KMS-11 (cell line): ENCODE results near the gene NAMPT.
A peak's percentile ranks its signal among the peaks of the same experiment; 100 is the strongest.

Experiments used
- H2AFZ ChIP-seq: fragments of 200-600 bp; sonication (generic); 2 replicates; pipeline ENCODE4 v1.6.1; 2016; ENCODE audit warnings: antibody characterized with exemption, mixed run types, low read depth
- H3K27ac ChIP-seq: fragments of 200-600 bp; sonication (generic); 2 replicates; pipeline ENCODE4 v1.6.1; 2016; ENCODE audit warnings: mild to moderate bottlenecking, mixed run types
- H3K27me3 ChIP-seq: fragments of 200-600 bp; sonication (generic); 2 replicates; pipeline ENCODE4 v1.6.1; 2017; ENCODE audit warnings: mild to moderate bottlenecking, low read depth, mixed run types, moderate library complexity; ENCODE audit not compliant: insufficient read depth
- H3K36me3 ChIP-seq: fragments of 200-600 bp; sonication (generic); 2 replicates; pipeline ENCODE4 v1.6.1; 2017; ENCODE audit warnings: mild to moderate bottlenecking, mixed run types; ENCODE audit not compliant: insufficient read depth
- H3K4me1 ChIP-seq: fragments of 200-600 bp; sonication (generic); 2 replicates; pipeline ENCODE4 v1.6.1; 2016; ENCODE audit warnings: mild to moderate bottlenecking, low read depth, mixed run types; ENCODE audit not compliant: poor library complexity, severe bottlenecking
- H3K4me2 ChIP-seq: fragments of 200-600 bp; sonication (generic); 2 replicates; pipeline ENCODE4 v1.7.0; 2016; ENCODE audit warnings: mild to moderate bottlenecking, mixed run types
- H3K4me3 ChIP-seq: fragments of 200-600 bp; sonication (generic); IDR thresholded peaks from 2 replicates; pipeline ENCODE4 v1.6.1; 2017; ENCODE audit warnings: low read depth, low read length, mixed read lengths; ENCODE audit not compliant: insufficient read depth
- H3K79me2 ChIP-seq: fragments of 200-600 bp; sonication (generic); 2 replicates; pipeline ENCODE4 v1.6.1; 2016; ENCODE audit warnings: low read depth, mixed run types; ENCODE audit not compliant: insufficient read depth
- H3K9ac ChIP-seq: fragments of 200-600 bp; sonication (generic); 2 replicates; pipeline ENCODE4 v1.6.1; 2016; ENCODE audit warnings: mild to moderate bottlenecking, mixed run types
- H4K20me1 ChIP-seq: fragments of 200-600 bp; sonication (generic); 2 replicates; pipeline ENCODE4 v1.6.1; 2016; ENCODE audit warnings: mild to moderate bottlenecking, mixed run types; ENCODE audit not compliant: insufficient read depth
- TF ChIP-seq, protein P1 (sequence below): fragments of 200-600 bp; sonication (generic); conservative IDR thresholded peaks from 2 replicates; pipeline ENCODE4 v1.6.1; 2017; ENCODE audit warnings: low read depth, mild to moderate bottlenecking, antibody characterized with exemption, low read length, moderate library complexity, mixed read lengths

Gene NAMPT

DNA sequence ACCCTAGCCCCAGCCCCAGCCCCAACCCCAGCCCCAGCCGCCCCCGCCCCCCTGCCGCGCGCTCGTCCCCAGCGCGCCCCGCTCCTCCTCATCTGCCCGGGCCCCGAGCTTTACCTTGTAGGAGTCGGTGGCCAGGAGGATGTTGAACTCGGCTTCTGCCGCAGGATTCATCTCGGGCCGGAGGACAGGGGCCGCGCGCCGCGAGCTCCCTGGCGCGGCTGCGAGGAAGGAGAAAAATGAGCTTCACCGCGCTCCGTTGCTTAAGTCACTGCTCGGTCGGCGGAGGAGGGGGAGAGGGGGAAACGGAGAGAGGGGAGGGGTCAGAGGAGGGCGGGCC lies at the start of gene NAMPT:
NAMPT (minus strand) TSS at position 270 of the 337 bp plus-strand sequence; CDS start at position 171, 99 bp downstream.
- peaks cover 44% of the 10 kb centered on the region for H3K79me2 ChIP-seq
- H3K4me2 ChIP-seq: peak within 1 kb of the TSS; percentile 92
- H3K36me3 ChIP-seq: no peaks in the 10 kb centered on the region
- H2AFZ ChIP-seq: peak within 1 kb of the TSS; percentile 81
- peak within 1 kb of the TSS; percentile 56 for H3K4me3 ChIP-seq
- H3K27me3 ChIP-seq: no peaks in the 10 kb centered on the region
- peak within 1 kb of the TSS; percentile 92 for H3K9ac ChIP-seq
- TF ChIP-seq, protein P1, sequence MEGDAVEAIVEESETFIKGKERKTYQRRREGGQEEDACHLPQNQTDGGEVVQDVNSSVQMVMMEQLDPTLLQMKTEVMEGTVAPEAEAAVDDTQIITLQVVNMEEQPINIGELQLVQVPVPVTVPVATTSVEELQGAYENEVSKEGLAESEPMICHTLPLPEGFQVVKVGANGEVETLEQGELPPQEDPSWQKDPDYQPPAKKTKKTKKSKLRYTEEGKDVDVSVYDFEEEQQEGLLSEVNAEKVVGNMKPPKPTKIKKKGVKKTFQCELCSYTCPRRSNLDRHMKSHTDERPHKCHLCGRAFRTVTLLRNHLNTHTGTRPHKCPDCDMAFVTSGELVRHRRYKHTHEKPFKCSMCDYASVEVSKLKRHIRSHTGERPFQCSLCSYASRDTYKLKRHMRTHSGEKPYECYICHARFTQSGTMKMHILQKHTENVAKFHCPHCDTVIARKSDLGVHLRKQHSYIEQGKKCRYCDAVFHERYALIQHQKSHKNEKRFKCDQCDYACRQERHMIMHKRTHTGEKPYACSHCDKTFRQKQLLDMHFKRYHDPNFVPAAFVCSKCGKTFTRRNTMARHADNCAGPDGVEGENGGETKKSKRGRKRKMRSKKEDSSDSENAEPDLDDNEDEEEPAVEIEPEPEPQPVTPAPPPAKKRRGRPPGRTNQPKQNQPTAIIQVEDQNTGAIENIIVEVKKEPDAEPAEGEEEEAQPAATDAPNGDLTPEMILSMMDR: no peak
- peak within 1 kb of the TSS; percentile 83 for H3K27ac ChIP-seq
- H3K4me1 ChIP-seq: peaks cover 41% of the 10 kb centered on the region
- H4K20me1 ChIP-seq: 0 out of 2 replicates have a peak, but pooled peaks cover 3% of the 10 kb centered on the region

DNA sequence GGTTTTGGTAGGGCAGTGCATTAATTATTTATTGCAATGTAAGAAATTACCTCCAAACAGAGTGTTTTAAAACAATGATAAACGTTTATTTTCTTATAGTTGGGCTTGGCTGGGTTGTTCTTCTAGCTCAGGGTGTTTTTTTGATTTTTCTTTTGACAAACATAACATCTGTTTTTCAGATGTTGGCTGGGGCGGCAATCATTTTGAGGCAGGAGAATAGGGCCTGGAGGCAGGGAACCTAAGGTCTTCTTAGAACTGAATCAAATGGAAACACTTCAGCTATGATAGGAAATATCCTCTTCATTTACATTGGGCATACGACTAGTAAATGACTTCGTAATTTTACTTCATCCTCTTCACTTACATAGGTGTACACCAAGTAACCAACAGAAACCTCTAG lies 47.4 kb upstream of the NAMPT start:
- no peak overlapping the region for H3K4me3 ChIP-seq
- no peak overlapping the region for H2AFZ ChIP-seq
- peaks cover 16% of the 10 kb centered on the region for H3K4me1 ChIP-seq
- H3K27ac ChIP-seq: no peak overlapping the region
- no peak overlapping the region for H3K4me2 ChIP-seq
- no peaks in the 10 kb centered on the region for H3K27me3 ChIP-seq
- H4K20me1 ChIP-seq: no peaks in the 10 kb centered on the region
- H3K9ac ChIP-seq: no peak overlapping the region
- no peaks in the 10 kb centered on the region for H3K36me3 ChIP-seq
- TF ChIP-seq, protein P1: no peak
- H3K79me2 ChIP-seq: no peaks in the 10 kb centered on the region

DNA sequence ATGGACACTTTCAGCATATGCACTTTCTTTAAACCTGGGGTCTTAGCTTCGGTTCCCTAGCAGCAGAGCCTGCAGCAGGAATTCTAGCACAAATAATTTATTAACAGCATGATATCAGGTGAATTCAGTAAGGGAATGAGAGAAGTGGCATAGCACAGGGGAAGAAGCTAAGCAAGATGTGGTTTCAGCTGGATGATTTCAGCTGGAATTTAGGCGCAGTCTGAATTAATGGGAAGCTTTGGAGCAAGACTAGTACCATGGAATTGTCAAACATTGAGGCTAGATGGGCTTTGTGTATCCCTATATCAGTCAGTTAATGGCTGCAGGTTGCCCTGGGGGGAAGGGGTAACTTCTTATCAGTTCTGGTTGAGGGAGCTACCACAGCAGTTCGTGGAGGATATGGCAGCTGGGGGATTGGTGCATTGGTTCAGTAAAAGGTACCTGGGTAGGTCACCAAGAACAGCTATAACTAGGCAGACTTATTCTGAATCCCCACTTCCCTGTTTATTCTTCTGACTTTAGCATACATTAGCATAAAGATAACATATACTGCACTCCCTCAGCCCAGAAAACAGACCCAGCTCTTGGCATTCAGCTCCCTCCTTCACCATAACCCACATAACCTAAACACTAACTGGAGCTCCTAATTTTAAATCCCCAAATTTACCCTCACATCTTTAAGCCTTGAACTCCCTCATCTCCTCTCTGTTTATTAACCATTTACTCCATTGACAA lies 46.8 kb upstream of the NAMPT start:
- no peak overlapping the region for H3K4me3 ChIP-seq
- H3K36me3 ChIP-seq: no peaks in the 10 kb centered on the region
- no peak overlapping the region for H2AFZ ChIP-seq
- H3K4me1 ChIP-seq: peaks cover 16% of the 10 kb centered on the region
- H4K20me1 ChIP-seq: no peaks in the 10 kb centered on the region
- no peak overlapping the region for H3K27ac ChIP-seq
- H3K4me2 ChIP-seq: no peak overlapping the region
- H3K27me3 ChIP-seq: no peaks in the 10 kb centered on the region
- TF ChIP-seq, protein P1: no peak
- no peaks in the 10 kb centered on the region for H3K79me2 ChIP-seq
- no peak overlapping the region for H3K9ac ChIP-seq

DNA sequence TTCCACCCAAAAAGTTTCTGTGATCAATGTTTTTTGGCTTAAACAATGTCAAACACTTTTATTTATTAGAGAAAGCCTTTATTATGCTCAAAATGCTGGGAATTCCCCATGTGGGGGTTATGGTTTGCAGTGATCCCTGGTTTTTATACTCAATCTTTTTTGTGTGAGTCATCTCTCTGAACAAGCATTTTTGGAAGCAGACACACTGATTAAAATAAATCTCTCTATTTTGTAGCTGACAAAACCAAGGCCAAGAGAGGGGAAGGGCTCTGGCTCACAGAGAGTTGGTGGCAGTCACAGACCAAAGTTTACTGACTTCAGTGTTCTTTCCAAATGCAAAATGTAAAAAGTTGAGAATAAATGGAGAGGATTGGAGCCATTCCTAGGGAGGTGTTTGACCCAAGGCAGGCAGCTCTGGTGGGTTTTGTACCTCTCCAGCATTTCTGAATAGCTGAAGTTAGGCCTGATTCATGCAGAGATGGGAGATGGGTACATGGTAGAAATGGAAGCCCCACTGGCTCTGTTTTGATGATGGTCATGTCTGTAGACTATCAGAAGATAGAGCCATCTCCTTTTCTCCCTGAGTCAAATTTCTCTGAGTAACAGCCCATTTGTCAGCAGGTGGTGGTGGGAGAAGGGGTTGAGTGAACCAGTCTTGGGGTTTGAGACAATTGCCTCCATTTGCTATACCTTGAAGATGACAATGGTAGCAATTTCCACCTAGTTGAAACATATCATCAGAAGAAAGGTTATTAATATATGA lies 45.4 kb upstream of the NAMPT start:
- Histone ChIP-seq H3K27ac (no peak overlapping the region), H2AFZ (no peak overlapping the region), H3K36me3 (no peaks in the 10 kb centered on the region), H3K9ac (no peak overlapping the region), H3K79me2 (no peaks in the 10 kb centered on the region), H3K4me3 (no peak overlapping the region), H3K27me3 (no peaks in the 10 kb centered on the region), H3K4me1 (peaks cover 16% of the 10 kb centered on the region), H3K4me2 (peak overlapping the region; percentile 22; the same call in 1 of the 2 replicates), H4K20me1 (no peaks in the 10 kb centered on the region)
- TF ChIP-seq, protein P1: no peak
